Ectodermal cell (in vitro differentiated cells): ENCODE measurements around the gene ERLEC1.
"Not testable (repeated sequence)": the region's sequence is repeated elsewhere in the genome, so short reads cannot be mapped to it uniquely, and the experiment has no call there.

Source experiments
- H3K27ac ChIP-seq: 2 replicates; pipeline ENCODE4 v1.7.0; 2013; ENCODE audit warnings: mild to moderate bottlenecking, low read depth, low read length; ENCODE audit not compliant: insufficient read depth, poor library complexity, severe bottlenecking
- H3K27me3 ChIP-seq: 2 replicates; pipeline ENCODE4 v1.7.0; 2013; ENCODE audit warnings: mild to moderate bottlenecking, low read length; ENCODE audit not compliant: insufficient read depth, control insufficient read depth, poor library complexity, severe bottlenecking
- H3K36me3 ChIP-seq: one replicate; pipeline ENCODE4 v1.7.0; 2013; ENCODE audit warnings: low read length; ENCODE audit not compliant: control insufficient read depth, insufficient read depth
- H3K4me1 ChIP-seq: one replicate; pipeline ENCODE4 v1.7.0; 2013; ENCODE audit warnings: low read length; ENCODE audit not compliant: control insufficient read depth, insufficient read depth
- H3K4me3 ChIP-seq: 2 replicates; pipeline ENCODE4 v1.7.0; 2013; ENCODE audit warnings: low read depth, low read length, control low read depth; ENCODE audit not compliant: insufficient read depth
- H3K9me3 ChIP-seq: 2 replicates; pipeline ENCODE4 v1.7.0; 2013; ENCODE audit warnings: mild to moderate bottlenecking, low read length, moderate library complexity; ENCODE audit not compliant: control insufficient read depth
- WGBS, 2 experiments: methylation state at CpG; one replicate each; pipeline ENCODE4 v1.1.7; 2013; ENCODE audit warnings: missing lambda C conversion rate in 2 of 2; 5-methylcytosine and 5-hydroxymethylcytosine counted together

Gene ERLEC1

GRCh38 chr2:53813151-53813550 is 26.3 kb downstream of the ERLEC1 start:
- H3K4me3 ChIP-seq, result no peak overlapping the region
- no peak overlapping the region for H3K27ac ChIP-seq
- peaks cover 4% of the 10 kb centered on the region for H3K36me3 ChIP-seq
- H3K4me1 ChIP-seq, result no peaks in the 10 kb centered on the region
- H3K9me3 ChIP-seq, result no peaks in the 10 kb centered on the region
- no peaks in the 10 kb centered on the region for H3K27me3 ChIP-seq

GRCh38 chr2:53818854-53819435 is 32.1 kb downstream of the ERLEC1 start:
- Histone ChIP-seq H3K36me3 (no peaks in the 10 kb centered on the region), H3K27ac (no peak overlapping the region), H3K9me3 (no peaks in the 10 kb centered on the region), H3K27me3 (no peaks in the 10 kb centered on the region), H3K4me3 (no peak overlapping the region), H3K4me1 (no peaks in the 10 kb centered on the region)
- 94 to 96% methylated on average over 3 of the region's 3 CpGs for WGBS, 2 experiments

GRCh38 chr2:53819634-53820033 is 32.8 kb downstream of the ERLEC1 start:
- no peaks in the 10 kb centered on the region for H3K4me1 ChIP-seq
- H3K9me3 ChIP-seq, result no peaks in the 10 kb centered on the region
- H3K27ac ChIP-seq, result no peak overlapping the region
- 88 to 89% methylated on average over 3 to 4 of the region's 4 CpGs for WGBS, 2 experiments
- H3K4me3 ChIP-seq, result no peak overlapping the region
- H3K27me3 ChIP-seq, result no peaks in the 10 kb centered on the region
- H3K36me3 ChIP-seq, result no peaks in the 10 kb centered on the region

- H3K4me1 ChIP-seq, result no peaks in the 10 kb centered on the region
- WGBS, 2 experiments, result 86 to 94% methylated on average over 9 of the region's 9 CpGs
- no peaks in the 10 kb centered on the region for H3K36me3 ChIP-seq
- H3K9me3 ChIP-seq, result no peaks in the 10 kb centered on the region
- H3K27ac ChIP-seq, result no peak overlapping the region
- no peak overlapping the region for H3K4me3 ChIP-seq
- no peaks in the 10 kb centered on the region for H3K27me3 ChIP-seq
Observed at GRCh38 chr2:53820048-53820447, 33.2 kb downstream of the ERLEC1 start.

GRCh38 chr2:53820711-53821110 is 33.9 kb downstream of the ERLEC1 start:
- Histone ChIP-seq H3K36me3 (no peaks in the 10 kb centered on the region), H3K9me3 (no peaks in the 10 kb centered on the region)
- 92 to 98% methylated on average over 4 of the region's 4 CpGs for WGBS, 2 experiments

GRCh38 chr2:53821810-53822209 is 35.0 kb downstream of the ERLEC1 start:
- Histone ChIP-seq H3K36me3 (no peaks in the 10 kb centered on the region), H3K27ac (no peak overlapping the region), H3K4me3 (no peak overlapping the region), H3K4me1 (peaks cover under 1% of the 10 kb centered on the region), H3K9me3 (no peaks in the 10 kb centered on the region), H3K27me3 (no peaks in the 10 kb centered on the region)
- WGBS, 2 experiments, result 95% methylated on average over 6 of the region's 6 CpGs

More at GRCh38 chr2:53820711-53821110, 33.9 kb downstream of the ERLEC1 start:
- Histone ChIP-seq H3K4me1 (no peaks in the 10 kb centered on the region), H3K27me3 (no peaks in the 10 kb centered on the region), H3K4me3 (no peak overlapping the region), H3K27ac (no peak overlapping the region)

GRCh38 chr2:53823639-53824038 is 36.8 kb downstream of the ERLEC1 start:
- H3K27ac ChIP-seq, H3K36me3 ChIP-seq, H3K9me3 ChIP-seq, H3K4me1 ChIP-seq, H3K27me3 ChIP-seq, H3K4me3 ChIP-seq: not testable (repeated sequence)
- WGBS, 2 experiments, result 91 to 94% methylated on average over 9 of the region's 9 CpGs

- no peaks in the 10 kb centered on the region for H3K27me3 ChIP-seq
- H3K4me3 ChIP-seq, result no peak overlapping the region
- H3K27ac ChIP-seq, result no peak overlapping the region
- 100% methylated on average over 1 of the region's 1 CpG; no CpG with 5 or more reads in 1 of the 2 experiments for WGBS, 2 experiments
- peaks cover 7% of the 10 kb centered on the region for H3K4me1 ChIP-seq
- H3K36me3 ChIP-seq, result no peaks in the 10 kb centered on the region
- no peaks in the 10 kb centered on the region for H3K9me3 ChIP-seq
Observed at GRCh38 chr2:53826030-53826410, 39.2 kb downstream of the ERLEC1 start.

- no peak overlapping the region for H3K27ac ChIP-seq
- no peak overlapping the region for H3K4me3 ChIP-seq
- no peaks in the 10 kb centered on the region for H3K36me3 ChIP-seq
- no peaks in the 10 kb centered on the region for H3K27me3 ChIP-seq
- H3K9me3 ChIP-seq, result no peaks in the 10 kb centered on the region
- 80 to 85% methylated on average over 3 of the region's 3 CpGs for WGBS, 2 experiments
- H3K4me1 ChIP-seq, result peaks cover 7% of the 10 kb centered on the region
Observed at GRCh38 chr2:53826587-53827397, 39.9 kb downstream of the ERLEC1 start.

GRCh38 chr2:53827398-53828175 is 40.7 kb downstream of the ERLEC1 start:
- H3K9me3 ChIP-seq, result no peaks in the 10 kb centered on the region
- H3K4me1 ChIP-seq, result peaks cover 7% of the 10 kb centered on the region
- no peak overlapping the region for H3K4me3 ChIP-seq
- WGBS, 2 experiments, result 91 to 98% methylated on average over 3 of the region's 3 CpGs
- no peak overlapping the region for H3K27ac ChIP-seq
- no peaks in the 10 kb centered on the region for H3K36me3 ChIP-seq
- H3K27me3 ChIP-seq, result no peaks in the 10 kb centered on the region
